Lower leg skin (tissue), 3 donors: ENCODE measurements around the gene RCOR1.

Experiments used
- POLR2A ChIP-seq, 2 donors: fragments of 450-650 bp; IDR thresholded peaks; one replicate each; pipeline ENCODE4 v1.6.1; 2016 to 2017; ENCODE audit warnings: antibody characterized with exemption in 2 of 2, mild to moderate bottlenecking in 1 of 2, moderate library complexity in 1 of 2
- TF ChIP-seq, protein P1 (sequence below), 3 donors: fragments of 450-650 bp; IDR thresholded peaks; one replicate each; pipeline ENCODE4 v1.5.1; 2016; ENCODE audit warnings: antibody characterized with exemption in 3 of 3, mild to moderate bottlenecking in 3 of 3, moderate library complexity in 2 of 3

DNA sequence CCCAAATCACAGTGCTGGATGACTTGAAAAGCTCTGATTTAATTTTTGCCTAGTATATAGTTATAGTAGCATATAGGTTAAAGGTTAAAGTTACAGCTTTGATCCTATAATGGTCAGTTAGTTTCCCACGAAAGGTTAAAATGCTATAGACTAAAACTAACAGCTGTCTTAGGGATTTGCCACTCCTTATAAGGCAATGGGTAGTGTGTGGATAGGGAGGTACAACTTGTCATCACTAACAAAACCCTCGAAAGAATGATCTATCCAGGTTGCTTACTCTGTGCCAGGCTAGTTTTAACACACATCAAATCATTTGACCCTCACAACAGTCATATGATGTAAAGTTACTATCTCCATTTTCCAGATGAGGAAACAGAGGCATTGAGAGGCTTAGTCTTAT, 11.7 kb downstream of the RCOR1 start:
- TF ChIP-seq, protein P1, sequence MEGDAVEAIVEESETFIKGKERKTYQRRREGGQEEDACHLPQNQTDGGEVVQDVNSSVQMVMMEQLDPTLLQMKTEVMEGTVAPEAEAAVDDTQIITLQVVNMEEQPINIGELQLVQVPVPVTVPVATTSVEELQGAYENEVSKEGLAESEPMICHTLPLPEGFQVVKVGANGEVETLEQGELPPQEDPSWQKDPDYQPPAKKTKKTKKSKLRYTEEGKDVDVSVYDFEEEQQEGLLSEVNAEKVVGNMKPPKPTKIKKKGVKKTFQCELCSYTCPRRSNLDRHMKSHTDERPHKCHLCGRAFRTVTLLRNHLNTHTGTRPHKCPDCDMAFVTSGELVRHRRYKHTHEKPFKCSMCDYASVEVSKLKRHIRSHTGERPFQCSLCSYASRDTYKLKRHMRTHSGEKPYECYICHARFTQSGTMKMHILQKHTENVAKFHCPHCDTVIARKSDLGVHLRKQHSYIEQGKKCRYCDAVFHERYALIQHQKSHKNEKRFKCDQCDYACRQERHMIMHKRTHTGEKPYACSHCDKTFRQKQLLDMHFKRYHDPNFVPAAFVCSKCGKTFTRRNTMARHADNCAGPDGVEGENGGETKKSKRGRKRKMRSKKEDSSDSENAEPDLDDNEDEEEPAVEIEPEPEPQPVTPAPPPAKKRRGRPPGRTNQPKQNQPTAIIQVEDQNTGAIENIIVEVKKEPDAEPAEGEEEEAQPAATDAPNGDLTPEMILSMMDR (IDR thresholded peaks at IDR 0.05): no peak
- TF ChIP-seq POLR2A (IDR thresholded peaks at IDR 0.05): no peak
